Retinal pigment epithelial cell (primary cell): ENCODE data around the gene DAB2IP.

Experiments used
- DNase-seq: peaks from one replicate; pipeline ENCODE4 v3.0.0-alpha.2; 2010; ENCODE audit warnings: low read depth
- H3K4me3 ChIP-seq: 2 replicates; pipeline ENCODE4 v1.5.1; 2011; ENCODE audit warnings: mild to moderate bottlenecking, low read length, control low read depth, moderate library complexity
- CTCF ChIP-seq: conservative IDR thresholded peaks from 2 replicates; pipeline ENCODE4 v1.5.1; 2011; ENCODE audit warnings: low read depth, low read length, control low read depth, inconsistent platforms

DAB2IP gene

GRCh38 chr9:121709798-121710197, 58.4 kb downstream of the DAB2IP start:
- H3K4me3 ChIP-seq = no peak overlapping the region
- DNase-seq = no peak
- TF ChIP-seq CTCF = no peak

GRCh38 chr9:121711281-121711680, 59.8 kb downstream of the DAB2IP start:
- H3K4me3 ChIP-seq = no peak overlapping the region
- DNase-seq = no peak
- TF ChIP-seq CTCF = no peak

GRCh38 chr9:121711797-121712196, 60.4 kb downstream of the DAB2IP start:
- DNase-seq = no peak
- TF ChIP-seq CTCF = no peak
- no peak overlapping the region for H3K4me3 ChIP-seq

GRCh38 chr9:121713400-121714070, 62.1 kb downstream of the DAB2IP start:
- no peak for DNase-seq
- TF ChIP-seq CTCF = no peak
- H3K4me3 ChIP-seq = no peak overlapping the region

GRCh38 chr9:121714075-121714705, 62.8 kb downstream of the DAB2IP start:
- DNase-seq = no peak
- H3K4me3 ChIP-seq = no peak overlapping the region
- TF ChIP-seq CTCF = no peak

- no peak for TF ChIP-seq CTCF
- DNase-seq = no peak
- no peak overlapping the region for H3K4me3 ChIP-seq
These were observed 63.4 kb downstream of the DAB2IP start for GRCh38 chr9:121714873-121715272.
